Left renal pelvis (tissue), 4 donors: ENCODE data around the gene UTS2R. TPM values are rescaled to one million over a fixed set of nuclear protein-coding genes. Genes with fewer than 3 reads are reported as not detected.

Experiments
- DNase-seq, 4 donors: peaks; one replicate each; pipeline ENCODE4 v3.0.0-alpha.2; 2013; ENCODE audit warnings: low read depth in 4 of 4, low spot score in 3 of 4
- polyA plus RNA-seq, 4 donors: library from polyadenylated mRNA; unstranded; fragments of 120-200 nt; gene quantifications; one replicate each; pipeline ENCODE4 v1.2.1, GENCODE V29; 2013; ENCODE audit not compliant: insufficient read length in 4 of 4

The UTS2R gene
- polyA plus RNA-seq = 1 to 10 TPM in 1 of 4 donors, under 1 TPM in 3; 0.19 to 1.2 (median 0.25) TPM

- no peak for DNase-seq
These were observed at the start of gene UTS2R for GRCh38 chr17:82371333-82372248. UTS2R (plus strand) TSS chr17:82371765; CDS start chr17:82374325, 2,560 bp downstream.

GRCh38 chr17:82321947-82322466 lies 49.6 kb upstream of the UTS2R start:
- no peak for DNase-seq

- no peak for DNase-seq
These were observed 48.8 kb upstream of the UTS2R start for GRCh38 chr17:82322526-82323453.

- no peak for DNase-seq
These were observed 47.9 kb upstream of the UTS2R start for GRCh38 chr17:82323514-82324234.

- no peak for DNase-seq
These were observed 46.8 kb upstream of the UTS2R start for GRCh38 chr17:82324566-82325285.

- DNase-seq = no peak
These were observed 46.0 kb upstream of the UTS2R start for GRCh38 chr17:82325286-82326180.

GRCh38 chr17:82327289-82327688 lies 44.3 kb upstream of the UTS2R start:
- DNase-seq = no peak

- no peak for DNase-seq
These were observed 43.8 kb upstream of the UTS2R start for GRCh38 chr17:82327757-82328140.

- DNase-seq = no peak
These were observed 43.2 kb upstream of the UTS2R start for GRCh38 chr17:82328141-82328993.

- DNase-seq = no peak
These were observed 42.5 kb upstream of the UTS2R start for GRCh38 chr17:82328994-82329507.

GRCh38 chr17:82329683-82330321 lies 41.8 kb upstream of the UTS2R start:
- DNase-seq = no peak

- no peak for DNase-seq
These were observed 41.0 kb upstream of the UTS2R start for GRCh38 chr17:82330322-82331239.

GRCh38 chr17:82331345-82331939 lies 40.1 kb upstream of the UTS2R start:
- DNase-seq = no peak

- DNase-seq = no peak
These were observed 38.8 kb upstream of the UTS2R start for GRCh38 chr17:82332669-82333278.
